GM18870 (cell line): ENCODE results near the gene RHCE.
"Not testable (repeated sequence)": the region's sequence is repeated elsewhere in the genome, so short reads cannot be mapped to it uniquely, and the experiment has no call there.

Experiments used
- ATAC-seq: cut with Tn5 transposase; IDR thresholded peaks from one replicate; pipeline ENCODE4 v1.9.1; 2021; ENCODE audit warnings: moderate library complexity; ENCODE audit not compliant: unreplicated experiment

The RHCE gene

GRCh38 chr1:25402947-25403803 lies 17.4 kb downstream of the RHCE start:
- not testable (repeated sequence) for ATAC-seq

DNA sequence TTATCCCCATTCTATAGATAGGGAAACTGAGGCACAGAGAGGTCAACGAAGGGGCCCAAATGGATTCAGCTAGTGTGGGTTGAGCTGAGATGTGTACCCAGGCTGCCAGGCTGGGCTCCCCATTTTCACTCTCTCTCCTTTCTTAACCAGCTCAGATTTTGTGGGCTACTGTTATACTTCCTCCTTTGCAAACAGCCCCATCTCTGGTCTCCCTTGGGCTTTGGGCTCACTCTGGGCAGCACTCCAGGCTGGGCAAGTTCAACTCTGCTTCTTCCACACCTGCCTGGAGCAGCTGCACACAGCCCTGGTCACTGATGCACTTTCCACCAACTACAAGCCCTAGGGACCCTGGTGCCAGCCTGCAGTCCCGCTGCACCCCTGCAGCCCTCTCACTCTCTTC lies 22.5 kb downstream of the RHCE start:
- not testable (repeated sequence) for ATAC-seq

DNA sequence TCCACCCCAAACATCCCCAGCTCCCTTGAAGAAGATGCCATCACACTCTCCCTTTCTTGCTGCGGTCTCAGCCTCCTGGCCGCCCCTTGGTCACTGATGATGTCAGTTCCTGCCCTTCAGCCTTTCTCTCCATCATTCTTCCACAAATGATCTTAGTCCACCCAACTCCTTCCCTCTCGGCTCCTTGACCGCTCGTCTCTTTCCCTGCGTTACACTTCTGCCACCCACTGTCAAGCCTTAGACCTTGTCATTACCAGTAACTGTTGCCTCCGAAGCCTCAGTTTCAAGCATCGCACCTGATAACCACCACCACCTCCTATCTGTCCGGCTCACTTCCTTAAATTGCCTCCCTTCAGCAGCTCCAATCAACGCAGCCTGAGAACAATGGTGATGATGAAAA lies 23.1 kb downstream of the RHCE start:
- not testable (repeated sequence) for ATAC-seq

- no peak for ATAC-seq
These were observed 27.8 kb downstream of the RHCE start for GRCh38 chr1:25392841-25393240.

GRCh38 chr1:25389721-25390120 lies 30.9 kb downstream of the RHCE start:
- not testable (repeated sequence) for ATAC-seq

GRCh38 chr1:25388691-25389090 lies 31.9 kb downstream of the RHCE start:
- not testable (repeated sequence) for ATAC-seq

DNA sequence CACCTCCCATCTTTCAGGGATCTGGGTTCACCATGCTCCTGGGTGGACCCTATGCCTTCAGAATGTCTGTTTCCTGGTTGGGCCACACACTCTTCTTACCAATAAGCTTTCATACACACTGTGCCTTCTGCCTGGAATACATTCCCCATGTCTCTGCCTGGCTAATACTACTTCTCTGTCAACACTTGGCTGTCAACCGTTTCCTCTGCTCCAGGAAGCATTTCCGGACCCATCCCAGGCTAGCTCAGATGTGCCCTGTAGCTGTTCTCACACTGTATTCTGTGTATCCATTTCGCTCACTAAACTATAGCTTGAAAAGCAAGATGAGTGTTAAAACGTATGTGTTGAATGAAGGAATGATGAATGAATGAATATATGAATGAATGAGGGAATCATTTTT lies 33.5 kb downstream of the RHCE start:
- not testable (repeated sequence) for ATAC-seq

- not testable (repeated sequence) for ATAC-seq
These were observed 36.8 kb downstream of the RHCE start for GRCh38 chr1:25383875-25384274.

- not testable (repeated sequence) for ATAC-seq
These were observed 37.5 kb downstream of the RHCE start for GRCh38 chr1:25383090-25383489.

- ATAC-seq = not testable (repeated sequence)
These were observed 38.1 kb downstream of the RHCE start for GRCh38 chr1:25382543-25382942.

GRCh38 chr1:25378367-25378766 lies 42.3 kb downstream of the RHCE start:
- ATAC-seq = not testable (repeated sequence)

DNA sequence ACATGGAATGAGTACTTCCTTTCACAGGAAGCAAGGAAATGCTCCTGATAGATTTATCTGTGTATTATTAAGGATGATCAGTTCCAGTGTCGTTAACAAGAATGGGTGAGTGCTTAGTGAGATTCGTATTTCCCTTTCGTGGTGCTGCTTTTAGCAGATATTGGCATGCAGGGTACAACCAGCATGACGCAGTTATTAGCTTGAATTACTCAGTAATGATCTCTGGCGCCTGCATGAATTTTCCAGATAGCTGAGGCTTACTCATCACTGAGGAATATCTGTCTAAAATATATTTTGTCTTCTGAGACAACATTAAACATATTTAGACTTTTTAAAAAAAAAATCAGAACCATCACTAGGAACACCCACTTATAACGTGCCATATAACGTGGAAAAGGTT lies 48.9 kb downstream of the RHCE start:
- ATAC-seq = not testable (repeated sequence)

DNA sequence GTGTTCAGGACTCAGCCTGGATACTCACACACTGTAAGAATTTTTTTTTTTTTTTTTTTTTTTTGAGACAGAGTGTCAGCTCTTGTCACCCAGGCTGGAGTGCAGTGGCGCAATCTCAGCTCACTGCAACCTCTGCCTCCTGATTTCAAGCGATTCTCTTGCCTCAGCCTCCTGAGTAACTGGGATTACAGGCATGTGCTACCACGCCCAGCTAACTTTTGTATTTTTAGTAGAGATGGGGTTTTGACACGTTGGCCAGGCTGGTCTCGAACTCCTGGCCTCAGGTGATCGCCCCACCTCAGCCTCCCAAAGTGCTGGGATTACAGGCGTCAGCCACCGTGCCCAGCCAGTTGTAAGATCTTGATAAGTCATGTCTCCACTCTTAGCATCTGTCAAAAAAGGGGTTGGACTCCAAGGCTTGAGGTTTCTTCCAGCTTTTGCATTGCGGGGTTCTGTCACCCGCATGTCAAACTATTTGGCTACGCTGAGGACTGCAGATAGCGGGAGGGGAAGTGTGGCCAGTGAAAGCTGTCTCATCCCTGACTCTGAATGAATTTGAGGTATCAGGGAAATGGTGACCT lies 50.8 kb downstream of the RHCE start:
- not testable (repeated sequence) for ATAC-seq

GRCh38 chr1:25369241-25369640 lies 51.4 kb downstream of the RHCE start:
- ATAC-seq = no peak

- ATAC-seq = not testable (repeated sequence)
These were observed 57.7 kb downstream of the RHCE start for GRCh38 chr1:25362634-25363559.

- no peak for ATAC-seq
These were observed 58.7 kb downstream of the RHCE start for GRCh38 chr1:25361901-25362300.

DNA sequence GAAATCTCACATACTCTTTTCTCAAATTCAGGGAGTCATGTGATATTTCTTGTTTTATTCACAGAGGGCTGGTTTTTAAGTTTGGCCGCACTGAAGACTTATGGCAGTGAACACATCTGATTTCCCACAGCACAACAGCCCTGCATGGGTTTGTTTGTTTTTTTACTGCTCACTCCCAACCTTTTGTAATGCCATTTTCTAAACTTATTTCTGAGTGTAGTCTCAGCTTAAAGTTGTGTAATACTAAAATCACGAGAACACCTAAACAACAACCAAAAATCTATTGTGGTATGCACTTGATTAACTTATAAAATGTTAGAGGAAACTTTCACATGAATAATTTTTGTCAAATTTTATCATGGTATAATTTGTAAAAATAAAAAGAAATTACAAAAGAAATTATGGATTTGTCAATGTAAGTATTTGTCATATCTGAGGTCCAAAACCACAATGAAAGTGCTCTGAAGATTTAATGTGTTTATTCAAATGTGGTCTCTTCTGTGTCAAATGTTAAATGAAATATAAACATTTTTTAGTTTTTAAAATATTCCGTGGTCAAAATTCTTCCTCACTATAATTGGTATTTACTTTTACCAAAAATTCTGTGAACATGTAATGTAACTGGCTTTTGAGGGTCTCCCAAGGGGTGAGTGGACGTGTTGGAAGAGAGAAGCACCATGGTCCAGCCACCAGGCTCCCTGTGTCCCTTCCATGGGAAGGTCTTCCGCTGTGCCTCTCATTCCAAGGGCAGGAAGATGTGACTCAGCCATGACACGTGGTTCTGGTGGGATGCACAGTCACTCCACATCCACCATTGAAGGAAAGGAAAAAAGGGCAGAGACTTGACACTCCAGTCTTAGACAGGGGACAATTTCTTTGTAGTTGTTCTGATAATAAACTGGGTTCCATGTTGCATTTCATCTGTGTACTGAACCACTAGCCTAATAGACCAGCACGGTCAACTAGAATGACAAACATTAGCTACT lies 59.7 kb downstream of the RHCE start:
- no peak for ATAC-seq

DNA sequence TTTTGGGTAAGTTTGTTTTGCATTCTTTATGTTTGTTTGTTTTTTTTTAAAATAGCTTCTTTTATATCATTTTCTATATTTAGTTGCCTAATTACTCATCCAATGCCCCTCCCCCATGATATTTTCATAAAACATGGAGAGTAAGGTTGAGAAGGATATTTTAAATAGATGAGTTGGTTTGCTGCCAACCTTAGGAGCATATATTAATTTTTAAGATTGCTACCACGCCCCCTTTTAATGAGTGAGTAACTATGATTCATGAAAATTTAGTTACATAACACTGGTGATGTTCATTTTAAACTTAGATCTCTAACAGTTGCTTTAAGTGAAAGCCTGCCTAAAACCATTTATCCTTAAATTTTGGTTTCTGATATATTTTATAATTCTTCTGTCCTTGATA lies 63.8 kb downstream of the RHCE start:
- ATAC-seq = no peak

DNA sequence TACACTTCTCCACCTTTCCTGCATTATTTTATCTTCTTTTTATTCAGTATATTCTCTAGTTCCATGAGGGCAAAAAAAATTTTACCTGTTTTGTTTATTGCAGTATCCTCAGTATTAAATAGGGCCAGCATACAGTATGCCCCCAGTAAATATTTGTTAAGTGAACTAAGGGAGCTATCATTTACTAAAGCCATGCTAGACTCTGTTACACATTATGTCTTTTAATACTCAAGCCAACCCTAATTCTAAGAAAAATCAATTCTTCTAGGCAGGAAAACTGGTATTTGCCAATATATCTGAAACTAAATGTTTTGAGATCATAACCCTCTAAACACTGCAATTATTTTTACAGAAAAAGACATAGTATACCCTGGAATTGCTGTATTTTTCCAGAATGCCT lies 64.2 kb downstream of the RHCE start:
- no peak for ATAC-seq

- ATAC-seq = no peak
These were observed 64.7 kb downstream of the RHCE start for GRCh38 chr1:25355841-25356395.
